Cardiac septum (tissue), 1 donor: ENCODE measurements around the gene LCE1C. TPM values are rescaled to one million over a fixed set of nuclear protein-coding genes. Genes with fewer than 3 reads are reported as not detected.

Source experiments
- DNase-seq: peaks from one replicate; pipeline ENCODE4 v3.0.0-alpha.2; 2020; ENCODE audit warnings: low spot score
- intact Hi-C: fragments of 100-400 bp; cut with DNase I; formaldehyde crosslinking; loops from one replicate; pipeline ENCODE4 v1.14.0; 2022
- long read RNA-seq: library from polyadenylated mRNA; unstranded; transcript quantifications from one replicate; pipeline ENCODE4 v2.0.0, GENCODE V29; 2021
- total RNA-seq: library from RNA; stranded (reverse); fragmentation: NEBNext Ultra II Directional; extraction: Animal tissue kit (Norgen Biotek cat#: 25700); gene quantifications from one replicate; pipeline ENCODE4 v1.2.1, GENCODE V29; 2021
- donor health status: DM: no; HTN: no; CAD: no.

Gene LCE1C
- not detected for total RNA-seq
- long read RNA-seq: 0 reads

GRCh38 chr1:152806576-152806975 lies at the start of gene LCE1C:
LCE1C (minus strand) TSS chr1:152806651; CDS start chr1:152805478, 1,173 bp downstream.
- intact Hi-C loops: no loop called here
- DNase-seq: no peak

GRCh38 chr1:152855661-152856060 lies 49.2 kb upstream of the LCE1C start:
- intact Hi-C loops: no loop called here
- DNase-seq: no peak

GRCh38 chr1:152842556-152842955 lies 36.1 kb upstream of the LCE1C start, which contains the start of gene LCE6A:
LCE6A (plus strand) TSS chr1:152842856; CDS start chr1:152843521, 665 bp downstream.
- intact Hi-C loops: no loop called here

GRCh38 chr1:152836870-152837269 lies 30.4 kb upstream of the LCE1C start:
- DNase-seq: no peak
- intact Hi-C loops: no loop called here

More at GRCh38 chr1:152842556-152842955, 36.1 kb upstream of the LCE1C start, which contains the start of gene LCE6A:
- DNase-seq: no peak

- DNase-seq: no peak
- intact Hi-C loops: no loop called here
Measured at GRCh38 chr1:152827173-152827572, 20.7 kb upstream of the LCE1C start, which contains the start of gene LCE1A. LCE1A (plus strand) TSS chr1:152827473; CDS start chr1:152827473, 0 bp downstream.

- intact Hi-C loops: no loop called here
- DNase-seq: no peak
Measured at GRCh38 chr1:152824964-152825363, 18.5 kb upstream of the LCE1C start.

GRCh38 chr1:152823294-152823693 lies 16.8 kb upstream of the LCE1C start:
- intact Hi-C loops: no loop called here
- no peak for DNase-seq

GRCh38 chr1:152817309-152817708 lies 10.9 kb upstream of the LCE1C start:
- DNase-seq: no peak
- intact Hi-C loops: no loop called here

GRCh38 chr1:152811671-152812070 lies 5.2 kb upstream of the LCE1C start, which contains the start of gene LCE1B:
LCE1B (plus strand) TSS chr1:152811971; CDS start chr1:152812447, 476 bp downstream.
- no peak for DNase-seq
- intact Hi-C loops: no loop called here

- no peak for DNase-seq
- intact Hi-C loops: no loop called here
Measured at GRCh38 chr1:152811050-152811449, 4.6 kb upstream of the LCE1C start.

GRCh38 chr1:152801333-152801732 lies 5.1 kb downstream of the LCE1C start:
- no peak for DNase-seq
- intact Hi-C loops: no loop called here

GRCh38 chr1:152796421-152796820 lies 10.0 kb downstream of the LCE1C start, which contains the start of gene LCE1D:
LCE1D (plus strand) TSS chr1:152796721; CDS start chr1:152797795, 1,074 bp downstream.
- intact Hi-C loops: no loop called here
- DNase-seq: no peak

GRCh38 chr1:152795686-152796085 lies 10.8 kb downstream of the LCE1C start:
- intact Hi-C loops: no loop called here
- DNase-seq: no peak

- intact Hi-C loops: no loop called here
- no peak for DNase-seq
Measured at GRCh38 chr1:152786077-152786476, 20.4 kb downstream of the LCE1C start, which contains the start of gene LCE1E. LCE1E (plus strand) TSS chr1:152786257; CDS start chr1:152787300, 1,043 bp downstream.

GRCh38 chr1:152783095-152783494 lies 23.4 kb downstream of the LCE1C start:
- intact Hi-C loops: no loop called here
- no peak for DNase-seq

- no peak for DNase-seq
- intact Hi-C loops: no loop called here
Measured at GRCh38 chr1:152777510-152778137, 28.8 kb downstream of the LCE1C start.

GRCh38 chr1:152776361-152776760 lies 30.1 kb downstream of the LCE1C start:
- DNase-seq: no peak
- intact Hi-C loops: no loop called here

- intact Hi-C loops: no loop called here
- no peak for DNase-seq
Measured at GRCh38 chr1:152774875-152775274, 31.6 kb downstream of the LCE1C start, which contains the start of gene LCE1F. LCE1F (plus strand) TSS chr1:152775140; CDS start chr1:152776372, 1,232 bp downstream.

- no peak for DNase-seq
- intact Hi-C loops: no loop called here
Measured at GRCh38 chr1:152770411-152770810, 36.0 kb downstream of the LCE1C start.

GRCh38 chr1:152768847-152769533 lies 37.5 kb downstream of the LCE1C start:
- intact Hi-C loops: no loop called here
- no peak for DNase-seq
